HEK293 (cell line): ENCODE measurements around the gene CACNA1C.

ENCODE experiments used
- ATF2 ChIP-seq: fragments of 450-650 bp; formaldehyde crosslinking; IDR thresholded peaks from 2 replicates; pipeline ENCODE4 v1.5.1; 2016; ENCODE audit warnings: missing biosample characterization, missing genetic modification characterization, low read depth
- FEZF1 ChIP-seq: fragments of 450-650 bp; formaldehyde crosslinking; IDR thresholded peaks from 2 replicates; pipeline ENCODE4 v1.5.1; 2016; ENCODE audit warnings: missing biosample characterization, missing genetic modification characterization
- HOXA7 ChIP-seq: sonication (generic); formaldehyde crosslinking; IDR thresholded peaks from 2 replicates; pipeline ENCODE4 v1.8.1; 2022; ENCODE audit warnings: missing genetic modification reagents, borderline replicate concordance
- INSM2 ChIP-seq: fragments of 450-650 bp; formaldehyde crosslinking; IDR thresholded peaks from 2 replicates; pipeline ENCODE4 v1.5.1; 2016; ENCODE audit warnings: missing biosample characterization, missing genetic modification characterization
- KLF1 ChIP-seq: fragments of 450-650 bp; formaldehyde crosslinking; IDR thresholded peaks from 2 replicates; pipeline ENCODE4 v1.5.1; 2016; ENCODE audit warnings: missing biosample characterization, missing genetic modification characterization
- SCRT2 ChIP-seq: fragments of 450-650 bp; formaldehyde crosslinking; IDR thresholded peaks from 2 replicates; pipeline ENCODE4 v1.5.1; 2016; ENCODE audit warnings: missing biosample characterization, missing genetic modification characterization
- SP7 ChIP-seq: fragments of 450-650 bp; formaldehyde crosslinking; IDR thresholded peaks from 2 replicates; pipeline ENCODE4 v1.5.1; 2016; ENCODE audit warnings: missing biosample characterization, missing genetic modification characterization
- YY1 ChIP-seq: fragments of 450-650 bp; formaldehyde crosslinking; IDR thresholded peaks from 2 replicates; pipeline ENCODE4 v1.5.1; 2018; ENCODE audit warnings: missing biosample characterization, missing genetic modification characterization
- ZBTB17 ChIP-seq: fragments of 450-650 bp; formaldehyde crosslinking; IDR thresholded peaks from 2 replicates; pipeline ENCODE4 v1.5.1; 2016; ENCODE audit warnings: missing biosample characterization, missing genetic modification characterization
- ZBTB20 ChIP-seq: fragments of 450-650 bp; formaldehyde crosslinking; IDR thresholded peaks from 2 replicates; pipeline ENCODE4 v1.5.1; 2016; ENCODE audit warnings: missing biosample characterization, missing genetic modification characterization
- ZBTB48 ChIP-seq: fragments of 450-650 bp; formaldehyde crosslinking; IDR thresholded peaks from 2 replicates; pipeline ENCODE4 v1.5.1; 2016; ENCODE audit warnings: missing biosample characterization, missing genetic modification characterization
- ZEB2 ChIP-seq: fragments of 450-650 bp; formaldehyde crosslinking; IDR thresholded peaks from 2 replicates; pipeline ENCODE4 v1.5.1; 2016; ENCODE audit warnings: missing biosample characterization, missing genetic modification characterization
- ZFP41 ChIP-seq: fragments of 450-650 bp; formaldehyde crosslinking; IDR thresholded peaks from 2 replicates; pipeline ENCODE4 v1.5.1; 2016; ENCODE audit warnings: missing biosample characterization, missing genetic modification characterization, borderline replicate concordance
- ZNF184 ChIP-seq: fragments of 450-650 bp; IDR thresholded peaks from 2 replicates; pipeline ENCODE4 v1.5.1; 2018; ENCODE audit warnings: missing biosample characterization, mild to moderate bottlenecking, missing genetic modification characterization
- ZNF335 ChIP-seq: fragments of 450-650 bp; formaldehyde crosslinking; conservative IDR thresholded peaks from 2 replicates; pipeline ENCODE4 v1.5.1; 2016; ENCODE audit warnings: missing biosample characterization, missing genetic modification characterization
- ZNF692 ChIP-seq: fragments of 450-650 bp; formaldehyde crosslinking; IDR thresholded peaks from 2 replicates; pipeline ENCODE4 v1.5.1; 2016; ENCODE audit warnings: missing biosample characterization, missing genetic modification characterization
- ZNF747 ChIP-seq: fragments of 450-650 bp; formaldehyde crosslinking; IDR thresholded peaks from 2 replicates; pipeline ENCODE4 v1.5.1; 2016; ENCODE audit warnings: missing biosample characterization, missing genetic modification characterization
- ZSCAN16 ChIP-seq: fragments of 450-650 bp; formaldehyde crosslinking; IDR thresholded peaks from 2 replicates; pipeline ENCODE4 v1.5.1; 2016; ENCODE audit warnings: missing biosample characterization, missing genetic modification characterization
- TF ChIP-seq, protein P1 (sequence below): fragments of 450-650 bp; formaldehyde crosslinking; IDR thresholded peaks from 2 replicates; pipeline ENCODE4 v1.5.1; 2016; ENCODE audit warnings: missing biosample characterization, missing genetic modification characterization, low read depth
- TF ChIP-seq, protein P2 (sequence below): IDR thresholded peaks from 2 replicates; pipeline ENCODE4 v1.6.1; 2011; ENCODE audit warnings: mild to moderate bottlenecking, low read depth, low read length, borderline replicate concordance
- TF ChIP-seq, protein P3 (sequence below): fragments of 450-650 bp; formaldehyde crosslinking; IDR thresholded peaks from 2 replicates; pipeline ENCODE4 v1.5.1; 2016; ENCODE audit warnings: missing biosample characterization, missing genetic modification characterization, borderline replicate concordance

The CACNA1C gene

DNA sequence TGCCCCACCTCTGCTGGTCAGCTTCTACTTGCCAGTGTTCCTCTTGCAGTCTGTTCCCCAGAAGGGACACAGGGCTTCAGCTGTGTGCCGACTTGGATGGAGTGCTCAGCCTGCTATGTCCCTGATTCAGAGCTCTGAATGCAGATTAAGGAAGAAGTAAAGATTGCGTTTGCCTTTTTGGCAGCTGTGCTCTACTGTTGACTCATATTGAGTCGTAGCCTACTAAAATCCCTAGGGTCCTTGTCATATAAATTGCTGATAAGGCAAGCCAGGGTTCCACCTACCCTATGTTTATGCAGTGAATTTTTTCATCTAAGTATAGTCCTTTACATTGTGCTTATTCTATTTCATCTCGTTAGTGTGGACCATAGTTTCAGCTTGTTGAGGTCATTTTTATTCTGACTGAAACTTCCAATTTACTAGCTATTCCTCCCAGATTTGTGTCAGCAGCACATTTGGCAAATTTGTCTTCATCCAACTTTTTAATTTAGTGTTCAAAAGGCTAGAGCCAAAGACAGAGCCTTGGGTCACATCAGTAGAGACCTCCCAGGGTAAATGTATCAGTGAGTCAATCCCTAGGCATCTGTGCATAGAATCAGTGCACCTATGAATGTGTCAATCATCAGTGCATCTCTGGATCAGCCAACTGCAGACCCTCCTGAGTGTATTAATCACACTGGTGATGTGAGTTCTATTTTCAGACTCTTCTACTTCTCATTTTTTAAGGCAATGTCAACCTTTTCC lies 31.9 kb downstream of the CACNA1C start (continued):
- TF ChIP-seq INSM2 (tag by site-specific recombination) (no peak), HOXA7 (CRISPR knock-in tag) (no peak), ZNF692 (tag by site-specific recombination) (0 out of 2 replicates have a peak, but pooled peaks have one; percentile 43), YY1 (no peak), ZBTB20 (0 out of 2 replicates have a peak, but pooled peaks have one; percentile 30), ZNF747 (no peak), ZFP41 (no peak), SP7 (tag by site-specific recombination) (peak; percentile 94), KLF1 (tag by site-specific recombination) (no peak), ZSCAN16 (tag by site-specific recombination) (no peak), ZNF184 (tag by site-specific recombination) (peak; percentile 67), ZNF335 (tag by site-specific recombination) (0 out of 2 replicates have a peak, but pooled peaks have one; percentile 21), FEZF1 (tag by site-specific recombination) (peak; percentile 66), ZEB2 (tag by site-specific recombination) (peak; percentile 41; the same call in 1 of the 2 replicates), ZBTB17 (tag by site-specific recombination) (peak; percentile 83), ZBTB48 (tag by site-specific recombination) (0 out of 2 replicates have a peak, but pooled peaks have one; percentile 41), SCRT2 (tag by site-specific recombination) (no peak), ATF2 (tag by site-specific recombination) (no peak)
- TF ChIP-seq, protein P1, sequence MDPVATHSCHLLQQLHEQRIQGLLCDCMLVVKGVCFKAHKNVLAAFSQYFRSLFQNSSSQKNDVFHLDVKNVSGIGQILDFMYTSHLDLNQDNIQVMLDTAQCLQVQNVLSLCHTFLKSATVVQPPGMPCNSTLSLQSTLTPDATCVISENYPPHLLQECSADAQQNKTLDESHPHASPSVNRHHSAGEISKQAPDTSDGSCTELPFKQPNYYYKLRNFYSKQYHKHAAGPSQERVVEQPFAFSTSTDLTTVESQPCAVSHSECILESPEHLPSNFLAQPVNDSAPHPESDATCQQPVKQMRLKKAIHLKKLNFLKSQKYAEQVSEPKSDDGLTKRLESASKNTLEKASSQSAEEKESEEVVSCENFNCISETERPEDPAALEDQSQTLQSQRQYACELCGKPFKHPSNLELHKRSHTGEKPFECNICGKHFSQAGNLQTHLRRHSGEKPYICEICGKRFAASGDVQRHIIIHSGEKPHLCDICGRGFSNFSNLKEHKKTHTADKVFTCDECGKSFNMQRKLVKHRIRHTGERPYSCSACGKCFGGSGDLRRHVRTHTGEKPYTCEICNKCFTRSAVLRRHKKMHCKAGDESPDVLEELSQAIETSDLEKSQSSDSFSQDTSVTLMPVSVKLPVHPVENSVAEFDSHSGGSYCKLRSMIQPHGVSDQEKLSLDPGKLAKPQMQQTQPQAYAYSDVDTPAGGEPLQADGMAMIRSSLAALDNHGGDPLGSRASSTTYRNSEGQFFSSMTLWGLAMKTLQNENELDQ (tag by site-specific recombination) = no peak
- TF ChIP-seq, protein P2, sequence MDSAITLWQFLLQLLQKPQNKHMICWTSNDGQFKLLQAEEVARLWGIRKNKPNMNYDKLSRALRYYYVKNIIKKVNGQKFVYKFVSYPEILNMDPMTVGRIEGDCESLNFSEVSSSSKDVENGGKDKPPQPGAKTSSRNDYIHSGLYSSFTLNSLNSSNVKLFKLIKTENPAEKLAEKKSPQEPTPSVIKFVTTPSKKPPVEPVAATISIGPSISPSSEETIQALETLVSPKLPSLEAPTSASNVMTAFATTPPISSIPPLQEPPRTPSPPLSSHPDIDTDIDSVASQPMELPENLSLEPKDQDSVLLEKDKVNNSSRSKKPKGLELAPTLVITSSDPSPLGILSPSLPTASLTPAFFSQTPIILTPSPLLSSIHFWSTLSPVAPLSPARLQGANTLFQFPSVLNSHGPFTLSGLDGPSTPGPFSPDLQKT = no peak
- TF ChIP-seq, protein P3, sequence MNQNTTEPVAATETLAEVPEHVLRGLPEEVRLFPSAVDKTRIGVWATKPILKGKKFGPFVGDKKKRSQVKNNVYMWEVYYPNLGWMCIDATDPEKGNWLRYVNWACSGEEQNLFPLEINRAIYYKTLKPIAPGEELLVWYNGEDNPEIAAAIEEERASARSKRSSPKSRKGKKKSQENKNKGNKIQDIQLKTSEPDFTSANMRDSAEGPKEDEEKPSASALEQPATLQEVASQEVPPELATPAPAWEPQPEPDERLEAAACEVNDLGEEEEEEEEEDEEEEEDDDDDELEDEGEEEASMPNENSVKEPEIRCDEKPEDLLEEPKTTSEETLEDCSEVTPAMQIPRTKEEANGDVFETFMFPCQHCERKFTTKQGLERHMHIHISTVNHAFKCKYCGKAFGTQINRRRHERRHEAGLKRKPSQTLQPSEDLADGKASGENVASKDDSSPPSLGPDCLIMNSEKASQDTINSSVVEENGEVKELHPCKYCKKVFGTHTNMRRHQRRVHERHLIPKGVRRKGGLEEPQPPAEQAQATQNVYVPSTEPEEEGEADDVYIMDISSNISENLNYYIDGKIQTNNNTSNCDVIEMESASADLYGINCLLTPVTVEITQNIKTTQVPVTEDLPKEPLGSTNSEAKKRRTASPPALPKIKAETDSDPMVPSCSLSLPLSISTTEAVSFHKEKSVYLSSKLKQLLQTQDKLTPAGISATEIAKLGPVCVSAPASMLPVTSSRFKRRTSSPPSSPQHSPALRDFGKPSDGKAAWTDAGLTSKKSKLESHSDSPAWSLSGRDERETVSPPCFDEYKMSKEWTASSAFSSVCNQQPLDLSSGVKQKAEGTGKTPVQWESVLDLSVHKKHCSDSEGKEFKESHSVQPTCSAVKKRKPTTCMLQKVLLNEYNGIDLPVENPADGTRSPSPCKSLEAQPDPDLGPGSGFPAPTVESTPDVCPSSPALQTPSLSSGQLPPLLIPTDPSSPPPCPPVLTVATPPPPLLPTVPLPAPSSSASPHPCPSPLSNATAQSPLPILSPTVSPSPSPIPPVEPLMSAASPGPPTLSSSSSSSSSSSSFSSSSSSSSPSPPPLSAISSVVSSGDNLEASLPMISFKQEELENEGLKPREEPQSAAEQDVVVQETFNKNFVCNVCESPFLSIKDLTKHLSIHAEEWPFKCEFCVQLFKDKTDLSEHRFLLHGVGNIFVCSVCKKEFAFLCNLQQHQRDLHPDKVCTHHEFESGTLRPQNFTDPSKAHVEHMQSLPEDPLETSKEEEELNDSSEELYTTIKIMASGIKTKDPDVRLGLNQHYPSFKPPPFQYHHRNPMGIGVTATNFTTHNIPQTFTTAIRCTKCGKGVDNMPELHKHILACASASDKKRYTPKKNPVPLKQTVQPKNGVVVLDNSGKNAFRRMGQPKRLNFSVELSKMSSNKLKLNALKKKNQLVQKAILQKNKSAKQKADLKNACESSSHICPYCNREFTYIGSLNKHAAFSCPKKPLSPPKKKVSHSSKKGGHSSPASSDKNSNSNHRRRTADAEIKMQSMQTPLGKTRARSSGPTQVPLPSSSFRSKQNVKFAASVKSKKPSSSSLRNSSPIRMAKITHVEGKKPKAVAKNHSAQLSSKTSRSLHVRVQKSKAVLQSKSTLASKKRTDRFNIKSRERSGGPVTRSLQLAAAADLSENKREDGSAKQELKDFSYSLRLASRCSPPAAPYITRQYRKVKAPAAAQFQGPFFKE (tag by site-specific recombination) = no peak
- TF ChIP-seq, all 188 proteins: peak for 12
